ENCODE data around the gene KLHL22. TPM values are rescaled to one million over a fixed set of nuclear protein-coding genes. Genes with fewer than 3 reads are reported as not detected.
A peak's percentile ranks its signal among the peaks of the same experiment; 100 is the strongest.
"Not testable (repeated sequence)": the region's sequence is repeated elsewhere in the genome, so short reads cannot be mapped to it uniquely, and the experiment has no call there.

The KLHL22 gene
- total RNA-seq, 1 donor from 2014 or later, result 14.3 TPM

DNA sequence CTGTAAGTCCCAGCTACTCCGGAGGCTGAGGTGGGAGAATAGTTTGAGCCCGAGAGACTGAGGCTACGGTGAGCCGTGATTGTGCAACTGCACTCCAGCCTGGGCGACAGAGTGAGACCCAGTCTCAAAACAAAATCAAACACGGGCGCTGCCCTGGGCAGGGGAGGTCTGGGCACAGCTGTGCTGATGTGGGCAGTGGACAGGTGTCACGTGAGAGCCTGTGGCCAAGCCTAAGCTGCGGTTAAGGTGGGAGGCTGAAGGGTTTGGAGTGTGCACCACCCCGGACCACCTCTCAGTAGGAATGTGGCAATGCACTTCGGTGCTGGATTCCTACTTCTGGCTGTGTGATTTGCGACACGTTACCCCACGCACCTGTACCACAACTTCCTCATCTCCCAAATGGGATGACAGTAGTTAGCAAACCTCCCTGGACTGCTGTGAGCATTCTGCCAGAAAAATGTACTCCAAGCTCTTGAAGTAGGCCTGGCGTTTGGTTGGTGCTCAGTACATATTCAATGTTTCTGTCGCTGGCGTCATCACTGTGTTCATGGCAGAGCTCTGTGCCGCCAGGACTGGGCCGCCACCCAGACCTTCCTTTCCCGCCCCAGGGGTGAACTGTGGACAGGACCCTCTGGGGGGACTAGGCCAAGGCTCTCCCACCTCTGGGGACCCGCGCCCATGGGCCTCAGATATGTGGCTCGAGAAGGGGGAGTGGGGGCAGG, 102.5 kb downstream of the KLHL22 start:
- H3K9ac ChIP-seq, result no peak overlapping the region
- no peaks in the 10 kb centered on the region for H3K9me3 Mint-ChIP-seq
- H3F3A ChIP-seq (ENCODE audit: low read depth), result no peaks in the 10 kb centered on the region
- H3K9me3 ChIP-seq (ENCODE audit: low read depth), result no peaks in the 10 kb centered on the region
- H3K4me1 ChIP-seq, result peaks cover 11% of the 10 kb centered on the region
- peak overlapping the region; percentile 93 for H3K4me3 Mint-ChIP-seq
- peaks cover 13% of the 10 kb centered on the region for H3K36me3 Mint-ChIP-seq
- no peak for DNase-seq (ENCODE audit: low spot score)
- peaks cover 36% of the 10 kb centered on the region for H3K79me2 ChIP-seq (ENCODE audit: low read depth)
- peak overlapping the region; percentile 75 for H3K4me3 ChIP-seq
- H3K4me1 Mint-ChIP-seq, result peaks cover 28% of the 10 kb centered on the region
- no peaks in the 10 kb centered on the region for H3K36me3 ChIP-seq
- peaks cover 32% of the 10 kb centered on the region for H4K20me1 ChIP-seq (ENCODE audit: low read depth)
- H3K27ac Mint-ChIP-seq, result no peak overlapping the region
- peaks cover 6% of the 10 kb centered on the region for H3K27me3 Mint-ChIP-seq (ENCODE audit: insufficient read depth, low read depth)
- H3K27me3 ChIP-seq, result peaks cover 7% of the 10 kb centered on the region
- peak overlapping the region; percentile 86 for H2AFZ ChIP-seq (replicated peaks)
- TF ChIP-seq EZH2phosphoT487 (IDR thresholded peaks at IDR 0.05), result no peak
- TF ChIP-seq, protein P1, sequence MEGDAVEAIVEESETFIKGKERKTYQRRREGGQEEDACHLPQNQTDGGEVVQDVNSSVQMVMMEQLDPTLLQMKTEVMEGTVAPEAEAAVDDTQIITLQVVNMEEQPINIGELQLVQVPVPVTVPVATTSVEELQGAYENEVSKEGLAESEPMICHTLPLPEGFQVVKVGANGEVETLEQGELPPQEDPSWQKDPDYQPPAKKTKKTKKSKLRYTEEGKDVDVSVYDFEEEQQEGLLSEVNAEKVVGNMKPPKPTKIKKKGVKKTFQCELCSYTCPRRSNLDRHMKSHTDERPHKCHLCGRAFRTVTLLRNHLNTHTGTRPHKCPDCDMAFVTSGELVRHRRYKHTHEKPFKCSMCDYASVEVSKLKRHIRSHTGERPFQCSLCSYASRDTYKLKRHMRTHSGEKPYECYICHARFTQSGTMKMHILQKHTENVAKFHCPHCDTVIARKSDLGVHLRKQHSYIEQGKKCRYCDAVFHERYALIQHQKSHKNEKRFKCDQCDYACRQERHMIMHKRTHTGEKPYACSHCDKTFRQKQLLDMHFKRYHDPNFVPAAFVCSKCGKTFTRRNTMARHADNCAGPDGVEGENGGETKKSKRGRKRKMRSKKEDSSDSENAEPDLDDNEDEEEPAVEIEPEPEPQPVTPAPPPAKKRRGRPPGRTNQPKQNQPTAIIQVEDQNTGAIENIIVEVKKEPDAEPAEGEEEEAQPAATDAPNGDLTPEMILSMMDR (IDR thresholded peaks at IDR 0.05), result no peak
- TF ChIP-seq EZH2 (IDR thresholded peaks at IDR 0.05), result no peak
- H3K27ac ChIP-seq, result no peak overlapping the region
- H3K4me2 ChIP-seq, result peak overlapping the region; percentile 78

DNA sequence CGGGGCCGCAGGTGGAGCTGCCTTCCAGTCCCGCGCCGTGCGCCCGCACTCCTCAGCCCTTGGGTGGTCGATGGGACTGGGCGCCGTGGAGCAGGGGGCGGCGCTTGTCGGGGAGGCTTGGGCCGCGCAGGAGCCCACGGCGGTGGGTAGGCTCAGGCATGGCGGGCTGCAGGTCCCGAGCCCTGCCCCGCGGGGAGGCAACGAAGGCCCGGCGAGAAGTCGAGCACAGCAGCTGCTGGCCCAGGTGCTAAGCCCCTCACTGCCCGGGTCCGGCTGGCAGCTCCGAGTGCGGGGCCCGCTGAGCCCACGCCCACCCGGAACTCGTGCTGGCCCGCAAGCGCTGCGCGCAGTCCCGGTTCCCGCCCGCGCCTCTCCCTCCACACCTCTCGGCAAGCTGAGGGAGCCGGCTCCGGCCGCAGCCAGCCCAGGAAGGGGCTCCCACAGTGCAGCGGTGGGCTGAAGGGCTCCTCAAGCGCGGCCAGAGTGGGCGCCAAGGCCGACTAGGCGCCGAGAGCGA, 103.2 kb downstream of the KLHL22 start:
- H3K27ac ChIP-seq; H3K9me3 Mint-ChIP-seq; H3K27ac Mint-ChIP-seq; H2AFZ ChIP-seq (replicated peaks); H3K4me3 ChIP-seq; H3K27me3 ChIP-seq; H3K36me3 ChIP-seq; H3K36me3 Mint-ChIP-seq; H3K9ac ChIP-seq; H3K9me3 ChIP-seq (ENCODE audit: low read depth); H3K4me3 Mint-ChIP-seq; H3F3A ChIP-seq (ENCODE audit: low read depth); H3K4me2 ChIP-seq; DNase-seq (ENCODE audit: low spot score): not testable (repeated sequence)
- peaks cover 28% of the 10 kb centered on the region for H3K4me1 Mint-ChIP-seq
- H3K27me3 Mint-ChIP-seq (ENCODE audit: insufficient read depth, low read depth), result peaks cover 10% of the 10 kb centered on the region
- Histone ChIP-seq H3K79me2 (ENCODE audit: low read depth) (peaks cover 28% of the 10 kb centered on the region), H3K4me1 (peaks cover 11% of the 10 kb centered on the region), H4K20me1 (ENCODE audit: low read depth) (peaks cover 25% of the 10 kb centered on the region)

Small RNA genes within 50 kb of the gene (small RNA-seq; reads per million reads assigned to genes)
- gene RF00019 (not detected), gene RN7SL812P (not detected), gene RNU6-225P (not detected), gene RNY1P9 (0.57 reads per million, percentile 60 among the genes with 10 or more reads in this experiment)

Other genes with a start within 250 kb of the KLHL22 start
- gene RTN4R, start 227.5 kb downstream of the KLHL22 start, total RNA-seq (ENCODE audit: low replicate concordance), result 6.3 and 20.9 TPM in 2 replicates
- gene DGCR6L, start 175.7 kb downstream of the KLHL22 start, total RNA-seq (ENCODE audit: low replicate concordance), result 22.3 and 59.2 TPM in 2 replicates
- gene ZNF74, start 101.6 kb downstream of the KLHL22 start, total RNA-seq (ENCODE audit: low replicate concordance), result 19.4 and 54.0 TPM in 2 replicates
- gene SCARF2, start 58.0 kb downstream of the KLHL22 start, total RNA-seq (ENCODE audit: low replicate concordance), result 0.22 and 3.9 TPM in 2 replicates
- gene MED15, start 11.8 kb upstream of the KLHL22 start, total RNA-seq (ENCODE audit: low replicate concordance), result 11.4 and 21.3 TPM in 2 replicates